ENCODE results near the gene FAM53B.

DNA sequence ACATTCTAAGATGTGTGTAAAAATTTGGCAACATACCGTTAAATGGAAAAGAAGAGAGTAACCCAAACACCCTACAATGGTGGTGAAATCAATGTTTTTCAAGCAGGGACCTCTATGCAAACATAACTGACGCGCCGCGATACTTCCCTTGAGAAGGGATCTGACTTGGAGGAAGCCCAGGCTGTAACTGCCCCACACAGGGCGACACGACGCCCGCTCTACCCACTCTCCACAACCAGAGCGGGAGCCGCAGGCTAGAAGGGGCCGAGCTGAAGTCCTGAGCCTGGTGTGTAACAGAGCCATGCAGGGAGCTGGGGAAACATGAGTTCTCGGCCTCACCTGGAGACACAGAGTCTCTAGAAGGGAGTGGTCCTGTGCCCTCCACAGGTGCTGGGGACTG is 120.2 kb downstream of the FAM53B start:
- TF ChIP-seq CTCF (IDR thresholded peaks at IDR 0.05) (no peak), POLR2A (IDR thresholded peaks at IDR 0.05) (no peak)
